Right lobe of liver (tissue), 4 donors: ENCODE results near the gene CNOT2.

Experiments
- CTCF ChIP-seq, 4 donors: fragments of 200-600 bp in 3 of 4; fragments of 450-650 bp in 1 of 4; IDR thresholded peaks; one replicate each; pipeline versions ENCODE4 v1.5.1 to v1.8.0; 2016 to 2022; ENCODE audit warnings: antibody characterized with exemption in 4 of 4, mild to moderate bottlenecking in 2 of 4
- POLR2A ChIP-seq: fragments of 450-650 bp; IDR thresholded peaks from one replicate; pipeline ENCODE4 v1.6.1; 2017; ENCODE audit warnings: antibody characterized with exemption, mild to moderate bottlenecking
- donor health status: DM: no; HTN: no; CAD: no.
- donor health status: DM: no; HTN: no; CAD: no.
- donor health status: DM: no; HTN: yes; CAD: no.

- TF ChIP-seq CTCF (IDR thresholded peaks at IDR 0.05) (no peak), POLR2A (no peak)
Observed at GRCh38 chr12:70275045-70275444, 31.8 kb downstream of the CNOT2 start.
